GM21528 (cell line): ENCODE measurements around the gene PYGO1.

Experiments used
- ATAC-seq: cut with Tn5 transposase; IDR thresholded peaks from one replicate; pipeline ENCODE4 v1.9.1; 2021; ENCODE audit warnings: mild to moderate bottlenecking, moderate library complexity; ENCODE audit not compliant: unreplicated experiment, low FRiP score

Gene PYGO1

GRCh38 chr15:55574096-55574495 is 14.0 kb downstream of the PYGO1 start:
- ATAC-seq, result no peak

GRCh38 chr15:55573224-55573623 is 14.9 kb downstream of the PYGO1 start:
- ATAC-seq, result no peak

- ATAC-seq, result no peak
Observed at GRCh38 chr15:55564347-55565145, 23.6 kb downstream of the PYGO1 start.

GRCh38 chr15:55562601-55563000 is 25.5 kb downstream of the PYGO1 start:
- no peak for ATAC-seq

GRCh38 chr15:55555089-55555488 is 33.1 kb downstream of the PYGO1 start:
- no peak for ATAC-seq

GRCh38 chr15:55552926-55553325 is 35.2 kb downstream of the PYGO1 start:
- ATAC-seq, result no peak

- no peak for ATAC-seq
Observed at GRCh38 chr15:55552451-55552850, 35.7 kb downstream of the PYGO1 start.

- no peak for ATAC-seq
Observed at GRCh38 chr15:55549305-55549704, 38.8 kb downstream of the PYGO1 start.

GRCh38 chr15:55546718-55547117 is 41.4 kb downstream of the PYGO1 start:
- no peak for ATAC-seq

GRCh38 chr15:55535436-55535835 is 52.7 kb downstream of the PYGO1 start:
- no peak for ATAC-seq

- no peak for ATAC-seq
Observed at GRCh38 chr15:55532944-55533343, 55.2 kb downstream of the PYGO1 start.

GRCh38 chr15:55530861-55531313 is 57.3 kb downstream of the PYGO1 start:
- ATAC-seq, result no peak

GRCh38 chr15:55528812-55529211 is 59.3 kb downstream of the PYGO1 start:
- no peak for ATAC-seq

- ATAC-seq, result no peak
Observed at GRCh38 chr15:55527150-55527549, 61.0 kb downstream of the PYGO1 start.

GRCh38 chr15:55526559-55527036 is 61.5 kb downstream of the PYGO1 start:
- peak; percentile 73 for ATAC-seq

- no peak for ATAC-seq
Observed at GRCh38 chr15:55522742-55523450, 65.2 kb downstream of the PYGO1 start.

- ATAC-seq, result no peak
Observed at GRCh38 chr15:55518641-55519040, 69.5 kb downstream of the PYGO1 start.

- no peak for ATAC-seq
Observed at GRCh38 chr15:55518009-55518408, 70.1 kb downstream of the PYGO1 start.

GRCh38 chr15:55515991-55516776 is 72.0 kb downstream of the PYGO1 start:
- no peak for ATAC-seq

GRCh38 chr15:55515491-55515890 is 72.7 kb downstream of the PYGO1 start:
- ATAC-seq, result no peak

- ATAC-seq, result no peak
Observed at GRCh38 chr15:55514414-55514850, 73.7 kb downstream of the PYGO1 start.
